PC-3 (cell line): ENCODE data around the gene SPATA17.

Experiments used
- CTCF ChIP-seq: fragments of 300-600 bp; sonication (generic); conservative IDR thresholded peaks from 2 replicates; pipeline ENCODE4 v1.5.1; 2017; ENCODE audit warnings: antibody characterized with exemption, low read depth, mild to moderate bottlenecking, low read length
- EZH2phosphoT487 ChIP-seq: fragments of 300-600 bp; sonication (generic); IDR thresholded peaks from 2 replicates; pipeline ENCODE4 v1.6.1; 2018; ENCODE audit warnings: mild to moderate bottlenecking, antibody characterized with exemption, low read length, borderline replicate concordance

GRCh38 chr1:217881607-217882332, 250.6 kb downstream of the SPATA17 start:
- peak; percentile 47 for TF ChIP-seq CTCF
- TF ChIP-seq EZH2phosphoT487 = no peak
